ENCODE data around the gene ZSCAN23. TPM values are rescaled to one million over a fixed set of nuclear protein-coding genes. Genes with fewer than 3 reads are reported as not detected.

The ZSCAN23 gene
- total RNA-seq, 1 experiment from 2014 or later = 3.3 TPM

- H3K27ac ChIP-seq (ENCODE audit: low read length) = no peak overlapping the region
- no peaks in the 10 kb centered on the region for H3K27me3 ChIP-seq (ENCODE audit: low read length)
- no peaks in the 10 kb centered on the region for H3K9me3 ChIP-seq (ENCODE audit: low read length)
- peaks cover 21% of the 10 kb centered on the region for H3K4me1 ChIP-seq (ENCODE audit: low read length)
- peaks cover 11% of the 10 kb centered on the region for H3K36me3 ChIP-seq (ENCODE audit: insufficient read depth, low read length)
- no peaks in the 10 kb centered on the region for H4K20me1 ChIP-seq (ENCODE audit: insufficient read depth, low read depth, low read length)
- no peak overlapping the region for H3K4me2 ChIP-seq (ENCODE audit: low read depth, low read length, poor library complexity, severe bottlenecking)
- no peak for DNase-seq
- H3K9me2 ChIP-seq (replicated peaks; ENCODE audit: insufficient read depth, low read length) = no peaks in the 10 kb centered on the region; the same call in 1 of the 2 replicates
- H3K9ac ChIP-seq (ENCODE audit: low read length) = no peak overlapping the region
- H2AFZ ChIP-seq (ENCODE audit: low read length) = no peak overlapping the region
- no peak overlapping the region for H3K4me3 ChIP-seq (ENCODE audit: low read length)
- H3K79me2 ChIP-seq (ENCODE audit: low read length) = peaks cover 20% of the 10 kb centered on the region
Observed at GRCh38 chr6:28402197-28402596, 41.1 kb downstream of the ZSCAN23 start.

- Histone ChIP-seq H3K27me3 (ENCODE audit: low read length) (no peaks in the 10 kb centered on the region), H3K36me3 (ENCODE audit: insufficient read depth, low read length) (peaks cover 22% of the 10 kb centered on the region), H4K20me1 (ENCODE audit: insufficient read depth, low read depth, low read length) (no peaks in the 10 kb centered on the region), H3K4me2 (ENCODE audit: low read depth, low read length, poor library complexity, severe bottlenecking) (no peak overlapping the region), H3K9ac (ENCODE audit: low read length) (no peak overlapping the region), H3K9me2 (replicated peaks; ENCODE audit: insufficient read depth, low read length) (no peaks in the 10 kb centered on the region; the same call in 1 of the 2 replicates), H2AFZ (ENCODE audit: low read length) (no peak overlapping the region), H3K9me3 (ENCODE audit: low read length) (no peaks in the 10 kb centered on the region), H3K79me2 (ENCODE audit: low read length) (peaks cover 31% of the 10 kb centered on the region), H3K27ac (ENCODE audit: low read length) (no peak overlapping the region), H3K4me1 (ENCODE audit: low read length) (peaks cover 26% of the 10 kb centered on the region), H3K4me3 (ENCODE audit: low read length) (no peak overlapping the region)
- no peak for DNase-seq
Observed at GRCh38 chr6:28401172-28401571, 42.1 kb downstream of the ZSCAN23 start.

- peaks cover 41% of the 10 kb centered on the region for H3K79me2 ChIP-seq (ENCODE audit: low read length)
Observed at GRCh38 chr6:28400122-28400451, 43.2 kb downstream of the ZSCAN23 start.

DNA sequence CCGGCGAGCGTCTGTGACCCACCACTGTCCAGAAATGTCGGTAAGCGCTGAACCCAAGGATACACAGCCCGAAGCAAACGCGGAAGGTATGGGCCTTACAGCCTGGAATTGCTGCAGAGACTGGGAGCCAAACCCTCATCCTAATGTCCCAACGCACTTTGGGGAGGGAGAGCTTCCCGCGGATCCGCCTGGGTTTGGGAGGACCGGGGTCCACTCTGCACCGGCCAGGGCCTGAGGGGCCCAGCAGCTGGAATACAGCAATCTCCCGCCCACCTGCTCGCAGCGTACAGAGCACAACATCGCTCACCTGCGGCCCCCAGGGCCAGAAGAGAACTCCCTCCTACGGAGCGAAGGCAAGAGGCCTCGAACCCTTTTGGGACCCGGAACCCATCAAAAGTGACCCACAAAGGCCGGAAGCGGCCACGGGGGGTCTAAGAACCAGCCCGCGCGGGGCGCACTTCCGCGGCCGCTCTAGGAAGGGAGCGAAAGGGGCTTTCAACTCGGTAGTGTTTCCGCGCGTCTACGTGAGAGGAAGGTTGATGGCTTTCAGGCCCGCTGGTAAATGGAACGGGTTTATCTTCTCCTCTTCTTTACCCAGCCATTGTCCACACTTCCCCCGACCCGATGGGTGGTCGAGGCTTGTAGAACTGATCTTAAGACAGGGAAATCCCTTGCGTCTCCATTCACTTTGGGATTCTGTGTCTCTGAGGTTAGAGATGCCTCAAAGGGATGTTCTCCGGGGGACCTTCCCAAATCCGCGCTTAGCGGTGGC, 43.8 kb downstream of the ZSCAN23 start, which contains the start of gene ZSCAN12:
Gene ZSCAN12, minus strand, starts transcription at position 398 of the 772 bp plus-strand sequence. CDS start 1,342 bp downstream, outside the sequence.
- peak within 1 kb of the TSS; percentile 97 for H3K4me2 ChIP-seq (ENCODE audit: low read depth, low read length, poor library complexity, severe bottlenecking)
- H3K36me3 ChIP-seq (ENCODE audit: insufficient read depth, low read length) = peaks cover 36% of the 10 kb centered on the region
- H3K27me3 ChIP-seq (ENCODE audit: low read length) = no peaks in the 10 kb centered on the region
- no peaks in the 10 kb centered on the region for H3K9me3 ChIP-seq (ENCODE audit: low read length)
- H3K79me2 ChIP-seq (ENCODE audit: low read length) = peaks cover 47% of the 10 kb centered on the region
- peak within 1 kb of the TSS; percentile 66; the same call in 1 of the 2 replicates for H2AFZ ChIP-seq (ENCODE audit: low read length)
- DNase-seq = peak; percentile 98
- peaks cover 26% of the 10 kb centered on the region for H3K4me1 ChIP-seq (ENCODE audit: low read length)
- H3K9ac ChIP-seq (ENCODE audit: low read length) = peak within 1 kb of the TSS; percentile 92
- H4K20me1 ChIP-seq (ENCODE audit: insufficient read depth, low read depth, low read length) = no peaks in the 10 kb centered on the region
- peak within 1 kb of the TSS; percentile 87 for H3K4me3 ChIP-seq (ENCODE audit: low read length)
- H3K27ac ChIP-seq (ENCODE audit: low read length) = peak within 1 kb of the TSS; percentile 84
- no peaks in the 10 kb centered on the region; the same call in 1 of the 2 replicates for H3K9me2 ChIP-seq (replicated peaks; ENCODE audit: insufficient read depth, low read length)

More at GRCh38 chr6:28400122-28400451, 43.2 kb downstream of the ZSCAN23 start:
- Histone ChIP-seq H3K9me3 (ENCODE audit: low read length) (no peaks in the 10 kb centered on the region), H3K4me2 (ENCODE audit: low read depth, low read length, poor library complexity, severe bottlenecking) (peak overlapping the region; percentile 97), H4K20me1 (ENCODE audit: insufficient read depth, low read depth, low read length) (no peaks in the 10 kb centered on the region), H3K36me3 (ENCODE audit: insufficient read depth, low read length) (peaks cover 32% of the 10 kb centered on the region), H3K4me1 (ENCODE audit: low read length) (peaks cover 26% of the 10 kb centered on the region), H3K27me3 (ENCODE audit: low read length) (no peaks in the 10 kb centered on the region), H3K9ac (ENCODE audit: low read length) (peak overlapping the region; percentile 92), H3K4me3 (ENCODE audit: low read length) (peak overlapping the region; percentile 87), H2AFZ (ENCODE audit: low read length) (peak overlapping the region; percentile 66; the same call in 1 of the 2 replicates), H3K27ac (ENCODE audit: low read length) (no peak overlapping the region), H3K9me2 (replicated peaks; ENCODE audit: insufficient read depth, low read length) (no peaks in the 10 kb centered on the region; the same call in 1 of the 2 replicates)
- DNase-seq = no peak

- no peak for DNase-seq
- Histone ChIP-seq H3K4me1 (ENCODE audit: low read length) (peaks cover 26% of the 10 kb centered on the region), H3K9me3 (ENCODE audit: low read length) (no peaks in the 10 kb centered on the region), H3K27me3 (ENCODE audit: low read length) (no peaks in the 10 kb centered on the region), H3K9me2 (replicated peaks; ENCODE audit: insufficient read depth, low read length) (no peaks in the 10 kb centered on the region; the same call in 1 of the 2 replicates), H4K20me1 (ENCODE audit: insufficient read depth, low read depth, low read length) (no peaks in the 10 kb centered on the region), H3K4me2 (ENCODE audit: low read depth, low read length, poor library complexity, severe bottlenecking) (no peak overlapping the region), H3K79me2 (ENCODE audit: low read length) (peaks cover 77% of the 10 kb centered on the region), H3K9ac (ENCODE audit: low read length) (no peak overlapping the region), H2AFZ (ENCODE audit: low read length) (no peak overlapping the region), H3K4me3 (ENCODE audit: low read length) (0 out of 2 replicates have a peak overlapping the region, but pooled peaks have one; percentile 87), H3K36me3 (ENCODE audit: insufficient read depth, low read length) (peaks cover 70% of the 10 kb centered on the region), H3K27ac (ENCODE audit: low read length) (no peak overlapping the region)
Observed at GRCh38 chr6:28395918-28396317, 47.4 kb downstream of the ZSCAN23 start.

GRCh38 chr6:28393912-28394662, 49.2 kb downstream of the ZSCAN23 start:
- no peaks in the 10 kb centered on the region for H3K9me2 ChIP-seq (replicated peaks; ENCODE audit: insufficient read depth, low read length)
- H3K4me2 ChIP-seq (ENCODE audit: low read depth, low read length, poor library complexity, severe bottlenecking) = no peak overlapping the region
- no peaks in the 10 kb centered on the region for H4K20me1 ChIP-seq (ENCODE audit: insufficient read depth, low read depth, low read length)
- no peak overlapping the region for H2AFZ ChIP-seq (ENCODE audit: low read length)
- no peak for DNase-seq
- no peak overlapping the region for H3K9ac ChIP-seq (ENCODE audit: low read length)
- no peak overlapping the region for H3K27ac ChIP-seq (ENCODE audit: low read length)
- peaks cover 90% of the 10 kb centered on the region for H3K79me2 ChIP-seq (ENCODE audit: low read length)
- H3K36me3 ChIP-seq (ENCODE audit: insufficient read depth, low read length) = peaks cover 89% of the 10 kb centered on the region
- peaks cover 19% of the 10 kb centered on the region for H3K4me1 ChIP-seq (ENCODE audit: low read length)
- no peaks in the 10 kb centered on the region for H3K27me3 ChIP-seq (ENCODE audit: low read length)
- H3K9me3 ChIP-seq (ENCODE audit: low read length) = peaks cover 4% of the 10 kb centered on the region; the same call in 1 of the 2 replicates
- no peak overlapping the region for H3K4me3 ChIP-seq (ENCODE audit: low read length)

- DNase-seq = no peak
- no peak overlapping the region for H3K9ac ChIP-seq (ENCODE audit: low read length)
- peaks cover 89% of the 10 kb centered on the region for H3K79me2 ChIP-seq (ENCODE audit: low read length)
- no peaks in the 10 kb centered on the region for H4K20me1 ChIP-seq (ENCODE audit: insufficient read depth, low read depth, low read length)
- H3K9me3 ChIP-seq (ENCODE audit: low read length) = peaks cover 4% of the 10 kb centered on the region; the same call in 1 of the 2 replicates
- no peak overlapping the region for H2AFZ ChIP-seq (ENCODE audit: low read length)
- peaks cover 93% of the 10 kb centered on the region for H3K36me3 ChIP-seq (ENCODE audit: insufficient read depth, low read length)
- no peaks in the 10 kb centered on the region for H3K4me1 ChIP-seq (ENCODE audit: low read length)
- no peak overlapping the region for H3K27ac ChIP-seq (ENCODE audit: low read length)
- H3K9me2 ChIP-seq (replicated peaks; ENCODE audit: insufficient read depth, low read length) = no peaks in the 10 kb centered on the region
- H3K27me3 ChIP-seq (ENCODE audit: low read length) = no peaks in the 10 kb centered on the region
- no peak overlapping the region for H3K4me3 ChIP-seq (ENCODE audit: low read length)
- H3K4me2 ChIP-seq (ENCODE audit: low read depth, low read length, poor library complexity, severe bottlenecking) = no peak overlapping the region
Observed at GRCh38 chr6:28390688-28391087, 52.6 kb downstream of the ZSCAN23 start.

DNA sequence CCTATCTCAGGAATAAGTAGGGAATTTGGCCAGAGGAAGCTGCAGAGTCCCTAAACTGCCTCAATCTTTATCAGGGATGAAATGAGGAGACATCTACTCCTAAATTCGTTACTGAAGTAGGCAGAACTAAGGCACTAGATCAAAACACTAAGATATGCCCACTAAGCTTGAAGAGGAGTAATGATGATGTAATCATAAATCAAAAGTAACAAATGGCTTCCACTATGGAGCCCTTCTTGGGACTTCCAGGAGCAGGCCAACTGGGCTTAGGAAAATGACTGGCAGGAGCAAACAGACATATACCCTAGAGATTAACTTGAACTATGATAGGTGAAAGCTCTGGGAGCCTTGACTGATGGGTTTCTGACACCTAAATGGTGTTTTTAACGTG, 59.2 kb downstream of the ZSCAN23 start:
- H2AFZ ChIP-seq (ENCODE audit: low read length) = no peak overlapping the region
- H3K4me2 ChIP-seq (ENCODE audit: low read depth, low read length, poor library complexity, severe bottlenecking) = no peak overlapping the region
- no peaks in the 10 kb centered on the region for H3K4me1 ChIP-seq (ENCODE audit: low read length)
- H3K36me3 ChIP-seq (ENCODE audit: insufficient read depth, low read length) = peaks cover 93% of the 10 kb centered on the region
- no peak overlapping the region for H3K9ac ChIP-seq (ENCODE audit: low read length)
- no peaks in the 10 kb centered on the region for H3K27me3 ChIP-seq (ENCODE audit: low read length)
- H3K9me3 ChIP-seq (ENCODE audit: low read length) = peaks cover 10% of the 10 kb centered on the region
- H4K20me1 ChIP-seq (ENCODE audit: insufficient read depth, low read depth, low read length) = no peaks in the 10 kb centered on the region
- DNase-seq = peak; percentile 22
- H3K9me2 ChIP-seq (replicated peaks; ENCODE audit: insufficient read depth, low read length) = no peaks in the 10 kb centered on the region
- no peak overlapping the region for H3K27ac ChIP-seq (ENCODE audit: low read length)
- H3K4me3 ChIP-seq (ENCODE audit: low read length) = no peak overlapping the region
- H3K79me2 ChIP-seq (ENCODE audit: low read length) = peaks cover 58% of the 10 kb centered on the region
